ENCODE results near the gene PHC2.
A peak's percentile ranks its signal among the peaks of the same experiment; 100 is the strongest.

Gene PHC2, protein sequence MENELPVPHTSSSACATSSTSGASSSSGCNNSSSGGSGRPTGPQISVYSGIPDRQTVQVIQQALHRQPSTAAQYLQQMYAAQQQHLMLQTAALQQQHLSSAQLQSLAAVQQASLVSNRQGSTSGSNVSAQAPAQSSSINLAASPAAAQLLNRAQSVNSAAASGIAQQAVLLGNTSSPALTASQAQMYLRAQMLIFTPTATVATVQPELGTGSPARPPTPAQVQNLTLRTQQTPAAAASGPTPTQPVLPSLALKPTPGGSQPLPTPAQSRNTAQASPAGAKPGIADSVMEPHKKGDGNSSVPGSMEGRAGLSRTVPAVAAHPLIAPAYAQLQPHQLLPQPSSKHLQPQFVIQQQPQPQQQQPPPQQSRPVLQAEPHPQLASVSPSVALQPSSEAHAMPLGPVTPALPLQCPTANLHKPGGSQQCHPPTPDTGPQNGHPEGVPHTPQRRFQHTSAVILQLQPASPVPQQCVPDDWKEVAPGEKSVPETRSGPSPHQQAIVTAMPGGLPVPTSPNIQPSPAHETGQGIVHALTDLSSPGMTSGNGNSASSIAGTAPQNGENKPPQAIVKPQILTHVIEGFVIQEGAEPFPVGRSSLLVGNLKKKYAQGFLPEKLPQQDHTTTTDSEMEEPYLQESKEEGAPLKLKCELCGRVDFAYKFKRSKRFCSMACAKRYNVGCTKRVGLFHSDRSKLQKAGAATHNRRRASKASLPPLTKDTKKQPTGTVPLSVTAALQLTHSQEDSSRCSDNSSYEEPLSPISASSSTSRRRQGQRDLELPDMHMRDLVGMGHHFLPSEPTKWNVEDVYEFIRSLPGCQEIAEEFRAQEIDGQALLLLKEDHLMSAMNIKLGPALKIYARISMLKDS

DNA sequence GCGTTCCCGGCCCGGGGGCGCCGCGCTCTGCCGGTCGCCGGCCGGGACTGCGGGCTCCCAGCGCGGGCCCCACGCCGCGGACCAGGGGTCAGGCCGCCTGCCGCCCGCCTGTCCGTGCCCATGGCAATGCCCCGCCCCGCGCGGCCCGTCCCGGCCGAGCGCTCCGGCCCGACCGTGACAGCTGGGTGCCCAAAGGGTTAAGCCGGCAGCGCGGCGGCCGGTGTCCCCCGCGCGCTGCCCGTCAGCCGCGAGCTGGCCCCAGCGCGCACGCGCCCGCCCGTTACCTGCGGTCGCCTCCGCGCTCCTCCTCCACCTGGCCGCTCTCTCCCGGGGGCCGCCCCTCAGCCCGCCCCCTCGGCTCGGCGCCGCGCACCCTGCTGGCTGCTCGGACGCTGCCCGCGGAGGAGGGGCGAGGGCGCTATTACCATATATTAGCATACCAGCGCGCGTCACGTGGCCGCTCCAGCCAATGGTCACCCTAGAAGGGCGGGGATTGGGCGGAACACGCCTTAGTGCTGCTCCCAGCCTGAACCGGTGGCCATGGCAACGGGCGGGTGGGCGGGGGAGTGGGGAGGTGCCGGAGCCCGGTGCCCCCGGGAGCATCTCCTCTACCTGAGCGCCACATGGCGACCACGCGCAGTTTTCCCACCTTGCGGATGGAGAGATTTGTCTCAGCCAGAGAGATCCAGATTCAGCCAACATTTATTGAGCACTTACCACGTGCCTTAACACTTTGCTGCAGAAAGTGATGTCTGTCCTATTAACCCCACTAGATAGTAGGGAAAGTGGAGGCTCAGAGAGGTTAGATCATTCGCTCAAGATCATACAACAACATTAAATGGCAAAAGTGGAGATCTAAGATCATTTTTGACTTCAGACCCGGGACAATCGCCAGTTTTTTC, at the start of gene PHC2:
Gene PHC2, minus strand, starts transcription at position 404 of the 902 bp plus-strand sequence. CDS start 55,556 bp downstream, outside the sequence.
- DNase-seq (ENCODE audit: low spot score), result peak; percentile 93

DNA sequence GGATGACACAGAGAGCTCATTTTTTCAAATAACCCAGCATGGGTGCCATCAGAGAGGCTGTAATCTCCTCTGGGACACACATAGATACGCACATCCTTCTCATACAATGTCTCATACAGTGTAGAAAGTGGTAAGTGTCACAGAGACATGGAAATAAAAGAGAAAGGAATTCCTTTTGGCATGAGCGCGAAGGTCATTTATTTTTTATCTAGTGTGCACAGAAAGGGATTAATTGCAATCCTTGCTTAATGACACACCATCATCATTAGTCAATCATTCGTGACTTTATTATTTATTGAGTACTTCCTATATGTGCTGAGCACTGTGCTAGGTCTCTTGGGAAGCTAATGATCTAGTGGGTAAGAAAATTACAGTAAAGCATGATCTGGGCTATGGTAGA, 46.6 kb upstream of the PHC2 start:
- no peak for DNase-seq (ENCODE audit: low spot score)

DNA sequence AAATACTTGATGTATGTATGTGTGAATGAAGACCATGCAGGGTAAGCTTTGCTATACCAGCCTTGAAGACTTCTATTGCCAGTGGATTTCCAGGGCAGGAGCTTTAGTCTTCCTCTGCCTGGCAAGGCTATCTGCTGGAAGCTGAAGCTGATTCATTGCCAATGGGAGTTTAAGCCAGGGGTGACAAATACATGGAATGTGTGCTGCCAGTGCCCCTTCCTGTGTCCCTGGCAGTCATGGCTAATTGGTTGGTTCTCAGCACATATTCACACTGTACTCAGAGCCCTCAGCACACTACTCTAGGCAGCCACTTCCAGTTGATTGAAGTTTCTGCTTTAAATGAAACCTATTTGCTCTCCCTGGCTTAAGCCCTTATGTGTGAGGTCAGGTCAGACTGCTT, 43.0 kb upstream of the PHC2 start:
- DNase-seq (ENCODE audit: low spot score), result no peak

DNA sequence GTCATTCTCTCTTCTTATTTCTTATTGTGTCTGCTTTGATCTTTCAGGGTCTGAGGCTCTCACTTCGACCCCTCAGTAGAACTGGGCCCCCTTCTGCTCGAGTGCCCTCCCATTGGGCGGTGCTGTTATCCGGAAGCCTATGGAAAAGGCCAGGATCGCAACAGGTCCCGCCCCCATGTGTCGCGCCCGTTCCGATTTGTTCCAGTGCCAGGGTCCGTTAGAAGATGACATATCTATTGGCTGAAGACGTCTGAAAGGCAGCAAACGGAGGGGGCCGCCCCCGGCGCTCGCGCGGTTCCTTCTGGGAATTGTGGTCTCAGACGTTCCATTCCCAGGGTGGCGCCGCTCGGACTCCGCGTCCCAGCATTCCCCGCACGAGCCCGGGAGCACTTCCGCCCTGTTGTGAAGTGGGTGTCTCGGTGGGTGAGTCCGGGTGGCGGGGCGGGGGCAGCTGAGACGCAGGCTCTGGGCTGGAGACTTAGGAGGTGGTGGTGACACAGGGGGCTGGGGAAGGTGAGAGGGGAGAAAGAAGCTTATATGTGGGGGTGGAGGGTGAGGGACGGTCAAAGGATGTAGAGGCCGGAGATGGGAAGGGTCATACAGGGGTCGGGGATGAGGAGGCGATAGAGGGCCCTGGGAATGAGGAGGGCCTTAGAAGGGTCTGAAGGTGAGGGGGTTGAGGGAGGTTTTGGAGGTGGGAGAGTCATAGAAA, 41.5 kb upstream of the PHC2 start, which contains the start of gene ZSCAN20:
Gene ZSCAN20, plus strand, starts transcription at position 377 of the 712 bp plus-strand sequence. CDS start 6,644 bp downstream, outside the sequence.
- peak; percentile 97 for DNase-seq (ENCODE audit: low spot score)

DNA sequence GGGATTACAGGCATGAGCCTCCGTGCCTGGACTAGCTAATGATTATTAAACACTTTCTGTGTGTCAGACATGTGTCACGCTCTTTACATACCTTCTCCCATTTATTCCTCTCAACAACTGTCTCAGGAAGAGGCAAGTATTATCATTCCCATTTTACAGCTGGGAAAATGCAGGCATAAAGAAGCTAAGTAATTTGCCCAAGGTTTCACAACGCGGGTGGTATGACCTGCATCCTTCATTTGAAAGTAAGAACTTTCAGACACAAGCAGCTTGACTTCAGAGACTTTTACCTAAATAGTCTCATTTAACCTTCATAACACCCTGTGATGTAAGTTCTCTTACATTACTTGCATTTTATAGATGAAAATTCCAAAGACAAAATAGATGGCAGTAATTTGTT, 40.5 kb upstream of the PHC2 start:
- DNase-seq (ENCODE audit: low spot score), result no peak

DNA sequence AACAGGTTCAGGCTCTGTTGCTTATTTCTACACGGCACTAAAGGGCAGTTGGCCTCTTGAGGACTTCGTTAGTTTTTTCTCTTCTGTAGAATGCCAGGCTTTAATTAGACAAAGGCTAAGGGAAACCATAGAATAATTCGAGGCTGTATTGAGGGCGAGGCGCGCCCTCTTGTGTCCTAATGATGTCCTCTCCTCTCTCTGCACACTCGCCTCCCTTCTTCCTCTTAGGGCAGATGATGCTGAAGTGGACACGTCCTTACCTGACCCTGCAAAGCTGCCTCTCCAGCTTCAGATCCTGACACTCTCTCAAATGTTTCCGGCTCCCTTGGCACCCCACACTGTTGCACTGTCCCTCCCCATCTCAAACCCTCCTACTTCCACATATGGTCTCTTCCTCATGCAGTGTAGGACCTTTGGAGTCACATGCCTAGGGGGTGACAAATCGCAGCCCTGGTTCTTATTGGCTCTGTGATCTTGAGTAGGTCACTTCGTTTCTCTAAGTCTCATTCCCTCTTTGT, 39.7 kb upstream of the PHC2 start:
- peak; percentile 74 for DNase-seq (ENCODE audit: low spot score)

DNA sequence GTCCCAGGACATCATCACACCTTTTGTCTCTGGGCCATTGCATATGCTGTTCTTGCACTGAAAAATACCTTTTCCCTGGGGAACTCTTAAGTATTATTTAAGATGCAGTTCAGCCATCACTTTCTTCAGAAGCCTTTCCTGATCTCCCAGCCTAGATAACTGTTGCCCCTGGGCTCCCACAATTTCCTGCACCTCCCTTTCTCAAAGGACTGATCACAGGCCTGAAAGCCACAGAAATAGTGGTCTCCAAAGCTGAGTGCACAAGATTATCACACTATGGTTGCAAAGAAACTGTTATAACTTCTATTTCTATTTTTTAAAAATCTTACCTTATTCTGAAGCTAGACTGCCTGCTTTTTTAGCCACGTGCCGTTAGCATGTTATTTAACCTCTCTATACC, 38.8 kb upstream of the PHC2 start:
- no peak for DNase-seq (ENCODE audit: low spot score)

DNA sequence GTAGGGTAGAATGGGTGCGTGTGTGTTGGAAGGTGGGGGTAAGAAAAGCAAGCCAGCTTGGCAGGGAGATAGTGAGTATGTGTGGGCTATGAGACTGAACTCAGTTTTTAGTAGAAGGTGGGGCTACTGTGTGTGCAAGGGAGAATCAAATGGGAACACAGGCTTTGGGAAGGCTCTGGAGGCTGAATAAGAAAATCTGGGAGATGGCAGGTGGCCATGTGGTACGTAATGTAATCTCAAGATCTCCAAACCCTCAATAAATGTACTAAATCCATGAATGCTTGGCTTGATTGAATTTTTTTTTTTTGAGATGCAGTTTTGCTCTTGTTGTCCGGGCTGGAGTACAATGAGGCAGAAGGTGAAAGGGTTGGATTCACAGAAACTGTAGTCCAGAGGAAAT, 38.1 kb upstream of the PHC2 start:
- DNase-seq (ENCODE audit: low spot score), result no peak

DNA sequence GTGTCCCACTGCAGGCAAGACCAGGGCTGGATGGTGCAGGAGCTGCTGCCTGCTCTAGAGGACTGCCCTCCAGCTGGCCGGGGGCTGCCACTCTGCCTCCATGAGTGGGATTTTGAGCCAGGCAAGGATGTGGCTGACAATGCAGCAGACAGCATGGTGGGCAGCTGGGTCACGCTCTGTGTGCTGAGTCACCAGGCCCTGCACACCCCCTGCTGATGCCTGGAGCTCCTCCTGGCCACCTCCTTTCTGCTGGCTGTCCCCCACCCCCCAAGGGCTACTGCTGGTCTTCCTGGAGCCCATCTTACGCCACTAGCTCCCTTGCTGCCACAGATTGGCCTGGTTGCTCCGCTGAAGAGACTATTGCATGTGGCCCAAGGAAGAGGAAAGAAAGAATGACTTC, 37.6 kb upstream of the PHC2 start:
- no peak for DNase-seq (ENCODE audit: low spot score)

DNA sequence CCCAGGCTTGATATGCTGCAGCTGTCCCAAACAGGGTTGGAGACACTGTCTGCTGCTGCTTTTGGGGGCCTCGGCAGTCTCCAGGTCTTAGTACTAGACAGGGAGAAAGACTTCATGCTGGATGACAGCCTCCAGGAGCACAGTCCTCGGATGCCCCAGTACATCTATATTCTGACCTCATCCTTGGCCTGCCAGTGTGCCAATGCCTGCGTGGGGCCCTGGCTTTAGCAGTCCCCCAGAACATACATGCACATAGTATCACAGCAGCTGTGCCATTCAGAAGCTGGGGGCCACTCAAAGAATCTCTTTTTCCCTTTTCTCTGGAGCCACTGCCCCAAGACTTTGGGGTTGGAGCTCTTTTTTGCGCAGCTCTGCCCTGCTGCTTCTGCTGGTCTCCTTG, 37.1 kb upstream of the PHC2 start:
- DNase-seq (ENCODE audit: low spot score), result no peak

DNA sequence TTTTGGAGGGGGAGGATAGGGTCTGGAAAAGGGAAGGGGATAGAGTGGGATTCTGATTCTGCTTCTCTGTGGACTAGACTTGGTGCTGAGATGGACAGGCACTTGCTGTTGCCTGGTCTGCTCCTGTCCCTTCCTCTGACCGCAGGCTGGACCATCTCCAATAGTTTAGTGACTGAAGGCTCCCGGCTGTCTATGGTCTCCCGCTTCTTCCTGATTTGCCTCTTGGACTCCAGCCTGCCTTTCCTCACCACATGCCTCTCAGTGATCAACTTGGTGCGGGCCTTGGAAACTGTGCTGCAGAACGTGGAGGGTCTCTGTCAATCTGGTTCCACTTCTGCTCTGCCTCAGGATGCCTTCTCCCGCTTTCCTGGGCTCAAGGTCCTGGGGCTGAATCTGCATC, 35.3 kb upstream of the PHC2 start:
- DNase-seq (ENCODE audit: low spot score), result no peak

DNA sequence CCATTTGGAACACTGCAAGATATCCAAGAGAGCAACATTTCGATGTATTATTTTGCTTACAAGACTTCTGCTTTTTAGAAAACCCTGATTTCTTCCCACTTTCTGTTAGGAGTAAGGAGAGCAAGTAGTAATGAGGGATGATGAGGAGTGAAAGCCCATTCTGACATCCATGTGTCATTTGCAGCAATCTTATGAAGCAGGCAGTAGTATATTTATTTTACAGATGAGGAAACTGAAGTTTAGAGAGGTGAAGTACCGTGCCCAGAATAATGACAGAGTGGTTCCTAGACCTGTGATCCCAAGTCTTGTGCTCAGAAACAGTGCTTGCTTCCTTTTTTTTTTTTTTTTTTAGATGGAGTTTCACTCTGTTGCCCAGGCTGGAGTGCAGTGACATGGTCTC, 34.4 kb upstream of the PHC2 start:
- no peak for DNase-seq (ENCODE audit: low spot score)

DNA sequence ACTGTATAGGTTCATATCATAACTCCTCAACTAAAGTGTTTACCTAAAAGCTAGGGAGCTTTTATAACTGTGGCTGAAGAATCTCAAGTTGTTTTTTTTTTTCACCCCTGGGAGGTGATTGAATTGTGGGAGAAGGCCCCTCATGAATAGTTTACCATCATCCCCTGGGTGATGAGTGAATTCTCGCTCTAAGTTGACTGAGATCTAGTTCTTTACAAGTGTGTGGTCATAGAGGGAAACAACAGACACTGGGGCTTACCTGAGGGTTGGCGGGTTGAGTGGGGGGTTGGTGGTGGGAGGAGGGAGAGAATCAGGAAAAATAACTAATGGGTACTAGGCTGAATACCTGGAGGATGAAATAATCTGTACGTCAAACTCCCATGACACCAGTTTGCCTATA, 33.7 kb upstream of the PHC2 start:
- DNase-seq (ENCODE audit: low spot score), result no peak

DNA sequence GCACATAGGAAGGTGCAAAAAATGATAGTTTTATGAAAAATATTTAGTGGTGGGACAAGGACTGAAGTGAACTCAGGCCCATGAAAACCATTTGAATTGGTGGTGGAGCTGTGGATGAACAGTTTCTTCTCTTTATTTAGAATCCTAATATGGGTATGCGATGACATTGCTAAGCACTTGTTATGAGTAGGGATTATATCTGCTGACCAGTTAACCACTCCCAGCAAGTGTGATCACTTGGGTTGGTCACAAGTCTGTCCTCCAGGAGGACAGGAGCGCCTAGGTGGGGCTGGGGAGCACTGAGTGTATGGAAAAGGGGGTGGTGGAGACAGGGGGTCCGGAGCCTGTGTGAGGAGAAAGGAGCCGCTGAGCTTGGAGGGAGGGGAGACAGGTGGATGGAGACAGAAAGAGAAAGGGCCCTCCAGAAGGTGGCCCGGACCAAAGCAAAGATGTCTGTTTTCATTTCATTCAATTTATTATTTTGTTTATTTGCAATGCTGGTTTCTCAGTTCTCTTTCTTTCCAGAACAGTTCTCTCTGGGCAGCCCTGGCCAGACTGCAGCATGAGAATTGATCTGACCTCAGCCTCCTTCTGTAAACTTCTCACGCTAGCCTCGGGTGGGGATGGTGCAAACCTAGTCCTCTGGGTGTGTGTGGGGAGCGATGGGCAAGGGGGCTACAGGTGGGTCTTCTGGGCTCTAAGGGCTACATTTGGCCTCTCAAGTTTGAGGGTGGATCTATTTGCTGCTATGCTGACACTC, 31.7 kb upstream of the PHC2 start:
- DNase-seq (ENCODE audit: low spot score), result no peak

DNA sequence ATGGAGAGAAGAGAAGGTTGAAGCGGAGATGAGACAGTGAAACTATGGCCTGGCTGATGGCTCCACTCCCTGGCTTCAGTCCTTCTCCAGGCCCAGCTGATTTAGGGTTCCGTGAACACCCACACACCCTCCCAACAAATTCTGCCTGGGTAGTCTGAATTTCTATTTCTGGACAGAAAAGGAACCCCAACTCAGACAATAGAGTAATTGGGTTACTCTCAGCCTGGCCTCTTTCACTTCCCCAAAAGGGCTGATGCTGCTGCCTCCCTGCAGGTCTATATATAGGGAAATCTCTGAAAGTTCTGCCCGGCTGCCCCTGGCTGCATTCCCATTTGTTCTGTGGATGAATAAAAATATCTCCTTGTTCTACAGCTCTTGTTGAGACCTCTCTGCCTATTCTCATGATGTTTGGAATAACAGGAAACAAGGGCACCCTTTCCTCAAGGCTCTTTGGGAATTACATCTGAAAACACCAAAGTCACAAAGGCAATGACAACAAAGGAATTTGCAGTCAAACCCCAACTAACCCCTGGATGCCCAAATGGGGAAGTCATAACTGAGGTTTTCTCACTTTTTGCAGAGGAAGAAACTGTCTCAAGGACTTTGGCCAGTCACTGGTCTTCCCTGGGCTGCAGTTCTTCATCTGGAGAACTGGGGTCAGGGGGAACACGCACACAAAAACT, 30.2 kb upstream of the PHC2 start:
- DNase-seq (ENCODE audit: low spot score), result no peak

DNA sequence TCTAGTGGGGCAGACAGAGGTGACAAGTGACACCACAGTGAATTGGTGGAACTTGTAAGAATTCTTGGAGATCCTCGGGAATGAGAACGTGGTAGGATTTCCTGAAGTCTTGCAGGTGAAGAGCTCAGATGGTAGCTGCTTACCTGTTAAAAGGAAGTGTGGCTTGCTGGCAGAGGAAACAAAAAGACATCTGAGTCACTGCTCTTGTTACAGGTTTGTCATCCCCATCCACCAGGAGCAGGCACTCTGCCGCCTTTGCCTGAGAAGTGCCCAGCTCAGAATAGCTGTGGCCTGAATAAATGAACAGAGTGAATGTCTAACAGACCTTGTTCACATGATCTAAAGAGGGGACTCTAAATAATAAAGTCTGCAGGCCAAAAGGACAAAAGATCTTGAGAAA, 29.2 kb upstream of the PHC2 start:
- no peak for DNase-seq (ENCODE audit: low spot score)

DNA sequence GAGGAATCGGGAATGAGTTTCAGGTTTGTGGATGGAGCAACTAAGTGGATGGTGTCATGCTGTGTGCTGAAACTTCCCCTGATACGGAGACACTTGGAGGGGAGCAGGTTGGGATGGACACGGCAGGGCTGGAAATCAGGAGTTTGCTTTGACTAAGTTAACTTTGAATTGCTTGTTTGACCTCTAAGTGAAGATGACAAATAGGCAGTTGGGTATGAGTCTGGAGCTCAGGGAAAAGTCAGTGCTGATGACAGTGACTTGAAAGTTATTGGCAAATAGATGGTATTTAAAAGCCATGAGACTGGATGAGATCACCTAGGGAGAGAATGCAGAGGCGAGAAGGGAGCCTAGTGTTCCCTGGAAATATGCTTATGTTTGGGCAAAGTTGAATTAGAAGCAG, 28.8 kb upstream of the PHC2 start:
- DNase-seq (ENCODE audit: low spot score), result no peak

DNA sequence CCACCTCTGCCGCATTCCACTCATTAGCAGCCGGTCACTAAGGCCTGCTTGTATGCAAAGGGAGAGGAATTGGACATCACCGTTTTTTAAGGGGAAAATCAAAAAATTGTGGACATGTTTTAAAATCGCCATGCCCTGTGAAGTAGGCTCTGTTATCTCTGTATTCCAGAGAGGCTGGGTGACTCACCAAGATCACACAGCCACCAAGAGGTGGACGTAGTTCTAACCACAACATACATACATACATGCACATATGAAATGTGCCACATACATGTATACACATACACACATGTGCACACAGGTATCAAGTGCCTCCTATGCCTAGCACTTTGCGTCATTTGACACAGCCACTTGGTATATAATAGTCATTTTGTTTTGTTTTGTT, 25.6 kb upstream of the PHC2 start:
- DNase-seq (ENCODE audit: low spot score), result no peak

DNA sequence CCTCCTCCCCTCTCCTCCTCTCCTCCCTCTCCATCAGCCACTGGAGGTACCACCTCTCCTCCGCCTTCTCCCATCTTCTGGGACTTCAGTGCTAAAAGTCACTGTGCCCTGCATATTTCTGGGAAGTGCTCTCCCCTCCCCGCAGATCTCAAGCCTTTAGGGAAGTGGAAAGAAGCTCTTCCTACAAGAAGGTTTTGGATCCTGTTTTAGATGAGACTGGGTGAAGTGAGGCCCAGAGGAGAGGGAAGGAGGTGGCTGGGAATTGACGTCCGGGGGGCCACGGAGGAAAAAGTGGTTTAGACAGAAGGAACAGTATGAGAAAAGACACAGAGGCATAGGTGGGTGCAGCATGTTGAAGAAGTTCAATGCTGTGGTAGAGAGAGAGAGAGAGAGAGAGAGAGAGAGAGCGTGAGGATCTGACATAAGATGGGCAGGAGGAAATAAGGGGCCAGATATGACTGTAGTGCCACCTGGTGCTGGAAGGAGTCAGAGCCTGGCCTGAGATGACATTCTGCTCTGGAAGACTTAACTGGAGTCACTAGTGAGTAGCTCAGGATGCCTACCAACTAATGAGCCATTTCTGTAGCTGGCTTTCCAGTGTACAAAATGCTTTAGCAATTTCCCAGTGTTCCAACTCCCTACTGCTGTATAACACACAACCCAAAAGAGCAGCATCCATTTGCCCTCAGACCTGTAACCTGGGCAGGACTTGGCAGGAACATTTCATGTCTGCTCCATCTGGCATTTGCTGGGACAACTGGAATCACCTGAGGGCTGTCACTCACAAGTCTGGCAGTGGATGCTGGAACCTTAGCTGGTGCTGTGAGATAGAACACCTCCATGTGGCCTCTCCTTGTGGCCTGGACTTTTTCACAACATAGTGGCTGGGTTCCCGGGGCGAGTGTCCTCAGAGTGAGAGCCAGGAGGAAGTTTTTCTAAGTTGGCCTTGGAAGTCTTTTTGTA, 24.9 kb upstream of the PHC2 start:
- peak; percentile 43 for DNase-seq (ENCODE audit: low spot score)

Measured in LoVo (cell line).